Jurkat, Clone E6-1 (cell line): ENCODE results near the gene PNPLA7.

Source experiments
- DNase-seq: peaks from one replicate; pipeline ENCODE4 v3.0.0-alpha.2; 2011; ENCODE audit warnings: low read depth, low spot score
- H3K4me3 ChIP-seq: 2 replicates; pipeline ENCODE4 v1.5.1; 2011; ENCODE audit warnings: mild to moderate bottlenecking, low read length, control low read depth, moderate library complexity

PNPLA7 gene

GRCh38 chr9:137446851-137447471 is 103.2 kb downstream of the PNPLA7 start:
- no peak overlapping the region for H3K4me3 ChIP-seq
- no peak for DNase-seq

- DNase-seq = no peak
- no peak overlapping the region for H3K4me3 ChIP-seq
Observed at GRCh38 chr9:137445930-137446431, 104.2 kb downstream of the PNPLA7 start.

- peak; percentile 28 for DNase-seq
- no peak overlapping the region for H3K4me3 ChIP-seq
Observed at GRCh38 chr9:137445275-137445807, 104.9 kb downstream of the PNPLA7 start.

- DNase-seq = no peak
- H3K4me3 ChIP-seq = no peak overlapping the region
Observed at GRCh38 chr9:137444106-137444790, 106.0 kb downstream of the PNPLA7 start.

- DNase-seq = no peak
- H3K4me3 ChIP-seq = no peak overlapping the region
Observed at GRCh38 chr9:137441935-137442321, 108.3 kb downstream of the PNPLA7 start.

GRCh38 chr9:137441289-137441934 is 108.8 kb downstream of the PNPLA7 start, which contains the start of gene ENTPD8:
TSS of gene ENTPD8 (minus strand) at chr9:137441357. CDS start at chr9:137438285, 3,072 bp downstream.
- H3K4me3 ChIP-seq = no peak within 1 kb of the TSS
- DNase-seq = no peak

- no peak for DNase-seq
- H3K4me3 ChIP-seq = no peak overlapping the region
Observed at GRCh38 chr9:137439158-137439714, 111.0 kb downstream of the PNPLA7 start.

GRCh38 chr9:137438591-137439157 is 111.5 kb downstream of the PNPLA7 start:
- no peak for DNase-seq
- no peak overlapping the region for H3K4me3 ChIP-seq

- no peak overlapping the region for H3K4me3 ChIP-seq
- DNase-seq = no peak
Observed at GRCh38 chr9:137437691-137438590, 112.3 kb downstream of the PNPLA7 start.

GRCh38 chr9:137436761-137437600 is 113.2 kb downstream of the PNPLA7 start:
- no peak for DNase-seq
- H3K4me3 ChIP-seq = no peak overlapping the region

- H3K4me3 ChIP-seq = no peak overlapping the region
- no peak for DNase-seq
Observed at GRCh38 chr9:137435980-137436760, 114.0 kb downstream of the PNPLA7 start.

- no peak overlapping the region for H3K4me3 ChIP-seq
- no peak for DNase-seq
Observed at GRCh38 chr9:137435381-137435891, 114.8 kb downstream of the PNPLA7 start.

- DNase-seq = no peak
- H3K4me3 ChIP-seq = no peak overlapping the region
Observed at GRCh38 chr9:137434498-137435380, 115.5 kb downstream of the PNPLA7 start.

- no peak for DNase-seq
- H3K4me3 ChIP-seq = no peak overlapping the region
Observed at GRCh38 chr9:137433916-137434431, 116.2 kb downstream of the PNPLA7 start.

- no peak for DNase-seq
Observed at GRCh38 chr9:137433349-137433915, 116.8 kb downstream of the PNPLA7 start.

More at GRCh38 chr9:137433349-137433915, 116.8 kb downstream of the PNPLA7 start:
- H3K4me3 ChIP-seq = no peak overlapping the region
